GM19239 (cell line): ENCODE results near the gene CA6.
A peak's percentile ranks its signal among the peaks of the same experiment; 100 is the strongest.
"Not testable (repeated sequence)": the region's sequence is repeated elsewhere in the genome, so short reads cannot be mapped to it uniquely, and the experiment has no call there.

Experiments used
- DNase-seq: peaks from one replicate; pipeline ENCODE4 v3.0.0; 2011; ENCODE audit warnings: low spot score; ENCODE audit not compliant: insufficient read length
- FAIRE-seq: peaks from 2 replicates; lab custom pipeline; 2011; peaks lifted over from hg19 to GRCh38; lab: Jason Lieb, UNC

Gene CA6

DNA sequence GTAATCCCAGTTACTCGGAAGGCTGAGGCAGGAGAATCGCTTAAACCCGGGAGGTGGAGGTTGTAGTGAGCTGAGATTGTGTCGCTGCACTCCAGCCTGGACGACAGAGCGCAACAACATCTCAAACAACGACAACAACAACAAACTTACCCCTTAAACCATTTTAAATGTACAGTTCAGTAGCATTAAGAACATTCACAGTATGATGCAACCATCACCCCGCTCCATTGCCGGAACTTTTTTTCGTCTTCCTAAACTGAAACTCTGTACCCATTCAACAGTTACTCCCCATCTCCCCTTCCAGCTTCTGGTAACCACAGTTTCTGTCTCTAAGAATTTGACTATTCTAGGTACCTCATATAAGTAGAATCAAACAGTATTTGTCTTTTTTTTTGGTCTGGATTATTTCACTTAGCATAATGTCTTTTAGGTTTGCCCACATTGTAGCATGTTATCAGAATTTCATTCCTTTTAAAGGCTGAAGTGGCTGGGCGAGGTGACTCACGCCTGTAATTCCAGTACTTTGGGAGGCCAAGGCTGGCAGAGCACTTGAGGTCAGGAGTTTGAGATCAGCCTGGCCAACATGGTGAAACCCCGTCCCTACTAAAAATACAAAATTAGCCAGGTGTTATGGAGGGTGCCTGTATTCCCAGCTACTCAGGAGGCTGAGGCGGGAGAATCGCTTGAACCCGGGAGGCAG, 19.6 kb downstream of the CA6 start:
- no peak for FAIRE-seq
- no peak for DNase-seq

DNA sequence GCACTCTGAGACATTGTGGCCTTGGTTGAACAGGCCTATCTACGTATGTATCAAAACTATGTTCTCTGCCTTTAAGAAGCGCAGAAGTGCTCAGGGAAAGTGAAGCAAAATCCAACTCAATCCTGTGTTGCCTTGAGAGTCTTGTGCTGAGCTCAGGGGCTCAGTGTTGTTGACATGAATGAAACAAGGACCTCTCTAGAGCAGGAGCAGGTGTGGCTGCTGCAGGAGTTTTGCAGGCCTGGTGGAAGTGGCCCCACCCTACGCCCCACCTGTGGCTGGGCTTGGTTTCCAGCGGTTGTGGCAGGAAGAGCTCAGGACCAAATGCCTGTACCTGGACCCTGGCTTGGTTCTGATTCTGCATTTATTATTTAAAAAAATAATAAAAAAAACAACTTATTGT, 20.9 kb downstream of the CA6 start:
- DNase-seq (no peak), FAIRE-seq (no peak)

DNA sequence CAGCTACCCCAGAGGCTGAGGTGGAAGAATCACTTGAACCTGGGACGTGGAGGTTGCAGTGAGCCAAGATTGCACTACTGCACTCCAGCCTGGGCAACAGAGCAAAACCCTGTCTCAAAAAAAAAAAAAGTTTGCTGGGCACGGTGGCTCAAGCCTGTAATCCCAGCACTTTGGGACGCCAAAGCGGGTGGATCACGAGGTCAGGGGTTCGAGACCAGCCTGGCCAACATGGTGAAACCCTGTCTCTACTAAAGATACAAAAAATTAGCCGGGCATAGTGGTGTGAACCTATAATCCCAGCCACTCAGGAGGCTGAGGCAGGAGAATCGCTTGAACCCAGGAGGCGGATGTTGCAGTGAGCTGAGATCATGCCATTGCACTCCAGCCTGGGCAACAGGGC, 23.2 kb downstream of the CA6 start:
- not testable (repeated sequence) for DNase-seq, FAIRE-seq

DNA sequence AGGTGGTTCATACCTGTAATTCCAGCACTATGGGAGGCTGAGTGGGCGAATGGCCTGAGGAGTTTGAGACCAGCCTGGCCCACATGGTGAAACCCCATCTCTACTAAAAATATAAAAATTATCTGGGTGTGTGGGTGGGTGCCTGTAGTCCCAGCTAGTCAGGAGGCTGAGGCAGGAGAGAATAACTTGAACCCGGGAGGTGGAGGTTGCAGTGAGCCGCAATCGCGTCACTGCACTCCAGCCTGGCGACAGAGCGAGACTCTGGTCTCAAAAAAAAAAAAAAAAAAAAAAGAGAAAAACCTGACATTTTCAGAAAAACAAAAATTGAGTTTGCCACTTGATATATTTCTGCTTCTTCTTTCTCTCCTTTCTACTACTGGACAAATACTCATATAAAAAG, 24.3 kb downstream of the CA6 start:
- no peak for FAIRE-seq
- no peak for DNase-seq

DNA sequence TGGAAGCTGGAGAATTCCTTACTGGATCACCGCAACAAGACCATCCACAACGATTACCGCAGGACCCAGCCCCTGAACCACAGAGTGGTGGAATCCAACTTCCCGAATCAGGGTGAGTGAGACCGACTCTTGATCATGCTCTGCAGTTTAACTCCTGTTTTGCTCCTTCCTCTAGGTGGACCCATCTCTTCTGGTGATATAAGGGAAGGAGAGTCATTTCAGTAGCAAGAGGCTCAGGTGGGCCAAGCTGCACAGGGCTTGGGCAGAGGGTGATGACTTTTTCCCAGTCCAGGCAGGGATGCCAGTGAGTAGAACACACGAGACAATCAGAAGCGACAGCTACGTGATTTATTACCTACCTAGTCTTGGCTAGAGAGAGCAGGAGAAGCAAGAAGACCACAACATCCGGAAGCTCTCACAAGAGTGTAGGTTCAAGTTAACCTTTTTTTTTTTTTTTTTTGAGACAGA, 25.2 kb downstream of the CA6 start:
- peak; percentile 4 for FAIRE-seq
- peak; percentile 20 for DNase-seq

DNA sequence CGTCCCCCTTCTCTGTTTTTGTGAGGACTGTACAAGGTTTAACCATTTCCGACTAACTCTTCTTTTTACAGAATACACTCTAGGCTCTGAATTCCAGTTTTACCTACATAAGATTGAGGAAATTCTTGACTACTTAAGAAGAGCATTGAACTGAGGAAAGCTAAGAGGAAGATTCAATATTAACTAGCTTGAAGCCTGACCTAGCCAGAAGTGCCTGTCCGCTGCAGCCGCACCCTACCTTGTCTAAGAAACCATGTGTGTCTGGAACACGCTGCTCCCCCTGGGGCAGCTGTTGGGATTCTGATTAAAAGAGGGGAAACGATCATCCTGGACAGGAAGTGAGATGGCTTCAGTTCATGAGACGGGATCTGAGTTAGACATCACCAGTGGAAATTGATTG, 28.9 kb downstream of the CA6 start:
- FAIRE-seq, result no peak
- no peak for DNase-seq

DNA sequence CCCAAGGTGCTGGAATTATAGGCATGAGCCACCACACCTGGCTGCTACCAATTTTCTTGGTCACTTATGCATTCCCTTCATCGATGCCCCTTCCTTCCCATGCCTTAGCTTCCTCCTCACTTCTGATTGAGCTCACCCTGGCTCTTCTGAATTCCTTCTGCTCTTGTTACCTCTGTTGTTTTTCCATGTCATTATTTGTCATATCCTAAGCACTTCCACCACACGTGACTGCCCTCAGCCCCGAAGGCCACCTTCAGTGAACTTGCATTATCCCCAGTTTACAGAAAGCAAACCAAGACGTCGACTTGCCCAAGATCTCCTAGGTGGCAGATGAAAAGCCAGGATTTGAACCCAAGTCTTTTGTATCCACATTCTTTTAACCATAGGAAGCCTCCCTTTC, 30.7 kb downstream of the CA6 start:
- no peak for FAIRE-seq
- DNase-seq, result no peak

DNA sequence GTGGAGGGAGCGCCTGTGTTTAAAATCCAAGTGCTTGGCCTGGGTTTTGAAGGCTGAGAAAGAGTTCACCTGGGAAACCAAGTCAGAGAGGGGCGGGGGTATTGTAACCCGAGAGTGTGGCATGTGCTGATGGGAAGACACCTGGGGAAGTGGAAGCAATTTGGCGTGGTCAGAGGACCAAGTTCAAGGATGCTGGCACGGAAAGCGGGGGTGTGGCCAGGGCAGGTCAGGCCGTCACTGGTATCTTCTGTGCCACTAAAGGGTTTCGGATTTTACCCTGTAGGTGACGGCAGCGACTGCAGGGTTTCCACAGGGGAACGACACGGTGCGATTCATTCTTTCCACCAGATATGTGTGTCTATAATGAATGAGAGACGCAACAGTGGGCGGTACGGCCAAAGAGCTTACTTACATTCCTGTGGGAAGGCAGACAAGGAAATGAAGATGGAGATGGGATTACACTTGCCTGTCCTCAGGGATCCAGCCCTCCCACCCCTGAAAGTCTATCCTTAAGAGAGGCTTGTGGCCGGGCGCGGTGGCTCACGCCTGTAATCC, 31.3 kb downstream of the CA6 start:
- DNase-seq (no peak), FAIRE-seq (no peak)

DNA sequence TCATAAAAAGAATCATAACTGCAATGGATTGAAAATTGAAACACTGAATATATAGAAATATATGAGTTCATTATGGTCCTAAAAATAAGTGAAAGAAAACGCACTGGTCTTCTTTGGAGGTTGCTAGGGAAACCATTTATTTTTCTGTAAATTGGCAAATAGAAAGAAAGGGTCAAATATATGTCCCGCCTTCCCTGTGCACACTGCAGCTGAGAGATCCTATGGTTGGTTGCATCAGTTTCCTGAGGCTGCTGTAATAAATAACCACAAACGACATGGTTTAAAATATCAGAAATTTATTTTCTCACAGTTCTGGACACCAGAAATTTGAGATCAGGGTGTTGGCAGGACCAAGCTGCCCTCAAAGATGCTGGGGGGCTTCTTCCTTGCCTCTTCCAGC, 35.0 kb downstream of the CA6 start:
- FAIRE-seq (no peak), DNase-seq (no peak)

DNA sequence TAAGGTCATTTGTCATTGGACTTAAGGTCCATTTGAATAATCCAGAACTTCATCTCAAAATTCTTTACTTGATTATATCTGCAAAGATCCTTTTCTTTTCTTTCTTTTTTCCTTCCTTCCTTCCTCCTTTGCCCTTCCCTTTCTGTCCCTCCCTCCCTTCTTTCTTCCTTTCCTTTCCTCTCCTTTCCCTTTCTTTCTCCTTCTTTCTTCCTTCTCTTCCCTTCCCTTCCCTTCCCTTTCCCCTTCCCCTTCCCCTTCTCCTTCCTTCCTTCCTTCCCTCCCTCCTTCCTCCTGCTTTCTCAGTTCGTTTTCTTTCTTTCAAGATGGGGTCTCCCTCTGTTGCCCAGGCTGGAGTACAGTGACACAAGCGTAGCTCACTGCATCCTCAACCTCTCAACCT, 35.5 kb downstream of the CA6 start:
- DNase-seq (no peak), FAIRE-seq (no peak)

DNA sequence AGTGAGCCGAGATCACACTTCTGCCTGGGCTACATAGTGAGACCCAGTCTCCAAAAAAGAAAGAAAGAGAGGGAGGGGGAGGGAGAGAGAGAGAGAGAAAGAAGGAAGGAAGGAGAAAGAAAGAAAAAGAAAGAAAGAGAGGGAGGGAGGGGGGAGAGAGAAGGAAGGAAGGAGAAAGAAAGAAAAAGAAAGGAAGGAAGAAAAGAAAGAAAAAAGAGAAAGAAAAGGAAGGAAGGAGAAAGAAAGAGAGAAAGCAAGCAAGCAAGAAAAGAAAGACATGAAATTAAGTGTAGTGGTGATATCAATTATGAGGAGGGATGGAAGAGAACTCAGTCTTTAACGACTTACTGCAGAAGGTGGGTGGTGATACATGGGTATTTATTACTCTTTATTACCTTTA, 38.5 kb downstream of the CA6 start:
- FAIRE-seq, result no peak

DNA sequence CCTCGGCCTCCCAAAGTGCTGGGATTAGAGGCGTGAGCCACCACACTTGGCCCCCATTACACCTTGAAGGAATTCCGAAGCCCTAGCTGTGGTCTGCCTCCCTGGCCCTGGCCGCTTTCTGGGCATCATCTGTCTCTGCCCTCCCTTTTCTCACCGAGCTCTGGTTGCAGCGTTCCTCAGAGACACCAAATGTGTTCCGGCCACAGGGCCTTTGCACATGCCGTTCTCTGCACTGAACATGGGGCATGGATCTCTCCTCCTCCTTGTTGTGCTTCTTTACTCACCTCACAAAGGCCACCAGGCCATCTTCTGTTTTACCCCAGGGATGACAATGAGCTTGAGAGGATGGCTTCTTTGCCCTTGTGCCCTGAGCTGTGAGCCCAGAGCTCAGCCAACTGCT, 39.3 kb downstream of the CA6 start:
- no peak for DNase-seq
- FAIRE-seq, result no peak

More for the DNA sequence above, 38.5 kb downstream of the CA6 start:
- no peak for DNase-seq

DNA sequence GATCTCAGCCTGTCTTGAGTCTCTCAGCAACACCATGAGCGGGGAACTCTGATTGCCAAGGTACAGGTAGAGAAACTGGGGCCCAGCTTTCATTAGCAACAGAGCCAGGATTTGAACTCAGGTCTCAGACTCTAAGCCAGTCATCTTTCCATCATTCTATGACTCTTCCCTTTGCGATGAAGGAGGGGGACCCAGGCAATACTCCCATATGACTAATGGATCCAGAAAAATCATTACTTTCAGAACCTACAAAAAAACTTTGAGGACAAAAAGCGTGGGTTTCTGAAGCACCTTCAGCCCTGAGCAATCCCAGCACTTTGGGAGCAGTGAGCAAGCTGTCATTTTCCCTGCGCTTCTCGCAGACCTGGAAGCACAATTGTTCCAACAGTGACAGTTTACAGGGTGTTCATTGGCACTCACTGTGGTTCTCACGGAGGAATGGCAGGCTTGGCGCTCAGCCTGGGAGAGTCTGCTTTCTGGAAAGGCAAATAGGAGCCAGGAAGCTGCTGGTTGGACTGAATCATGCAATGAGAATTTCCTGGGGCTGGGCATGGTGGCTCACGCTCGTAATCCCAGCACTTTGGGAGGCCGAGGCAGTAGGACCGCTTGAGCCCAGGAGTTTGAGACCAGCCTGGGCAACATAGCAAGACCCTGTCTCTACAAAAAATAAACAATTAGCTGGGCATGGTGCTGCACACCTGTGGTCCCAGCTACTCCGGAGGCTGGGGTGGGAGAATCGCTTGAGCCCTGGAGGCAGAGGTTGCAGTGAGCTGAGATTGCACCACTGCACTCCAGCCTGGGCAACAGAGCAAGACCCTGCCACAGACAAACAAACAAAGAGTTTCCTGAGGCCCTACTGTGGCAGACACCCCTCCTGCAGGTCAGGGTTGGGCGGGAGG, 40.5 kb downstream of the CA6 start:
- no peak for DNase-seq
- no peak for FAIRE-seq

DNA sequence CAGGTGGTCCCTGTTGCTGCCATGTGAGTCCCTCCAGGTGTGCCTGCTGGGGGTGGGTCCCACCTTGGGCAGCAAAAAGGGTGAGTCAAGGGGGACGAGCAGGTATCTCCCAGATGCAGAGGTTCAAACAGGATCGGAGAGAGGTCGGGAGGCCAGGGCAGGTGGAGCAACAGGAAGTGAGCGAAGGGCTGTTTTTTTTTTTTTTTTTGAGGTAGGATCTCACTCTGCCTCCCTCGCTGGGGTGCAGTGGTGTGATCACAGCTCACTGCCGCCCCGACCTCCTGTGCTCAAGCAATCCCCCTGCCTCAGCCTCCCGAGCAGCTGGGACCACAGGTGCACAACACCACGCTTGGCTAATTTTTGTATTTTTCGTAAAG, 41.1 kb downstream of the CA6 start:
- FAIRE-seq (no peak), DNase-seq (no peak)

DNA sequence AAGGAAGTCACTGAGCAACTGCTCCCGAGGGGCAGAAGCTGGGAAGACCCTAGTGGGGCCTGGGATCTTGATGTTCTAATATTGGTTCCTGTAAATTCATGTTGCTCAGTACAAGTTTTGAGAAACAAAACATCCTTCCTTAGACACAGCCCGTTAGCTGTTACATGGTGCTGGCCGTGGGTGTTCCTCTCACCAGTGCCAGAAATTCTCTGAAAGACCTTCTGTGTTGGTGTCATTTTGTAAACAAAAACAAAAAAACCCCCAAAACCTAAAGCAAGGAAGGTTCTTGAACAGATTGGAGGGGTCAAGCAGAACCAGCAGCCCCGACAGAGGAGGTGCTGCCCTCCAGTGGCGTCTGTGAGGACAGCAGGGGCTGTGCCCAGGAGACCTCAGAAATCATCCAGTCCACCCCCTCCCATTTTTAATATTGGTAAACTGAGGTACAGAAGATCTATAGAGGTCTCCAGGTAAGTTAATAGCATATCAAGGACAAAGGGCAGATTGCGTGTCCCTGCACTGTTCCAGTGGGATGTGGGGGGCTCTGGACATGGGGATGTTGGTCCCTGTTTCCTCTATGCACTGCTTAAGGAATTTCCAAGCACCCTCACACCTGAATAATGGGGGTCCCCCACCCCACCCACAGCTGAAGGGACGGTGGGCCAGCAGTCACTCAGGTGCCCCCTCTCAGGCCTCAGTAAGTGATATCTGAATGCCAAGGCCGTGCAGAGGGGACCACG, 42.4 kb downstream of the CA6 start:
- peak; percentile 87 for FAIRE-seq
- peak; percentile 58 for DNase-seq

DNA sequence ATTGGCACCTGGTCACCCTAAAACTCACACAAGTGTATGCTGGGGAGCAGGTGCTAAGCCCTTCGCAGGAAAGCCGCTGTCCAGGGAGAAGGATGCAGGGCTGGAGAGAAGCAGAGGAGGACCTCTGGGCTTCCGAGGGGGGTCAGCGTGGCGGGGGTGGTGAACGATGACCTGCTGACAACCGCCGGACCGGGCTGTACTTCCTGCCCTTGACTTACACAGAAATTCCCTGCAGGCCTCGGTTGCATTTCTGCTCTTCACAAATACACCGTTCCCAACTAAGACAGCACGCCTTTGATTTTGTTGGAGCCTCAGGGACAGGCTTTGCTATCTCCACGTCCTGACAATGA, 42.9 kb downstream of the CA6 start:
- DNase-seq (no peak), FAIRE-seq (no peak)

DNA sequence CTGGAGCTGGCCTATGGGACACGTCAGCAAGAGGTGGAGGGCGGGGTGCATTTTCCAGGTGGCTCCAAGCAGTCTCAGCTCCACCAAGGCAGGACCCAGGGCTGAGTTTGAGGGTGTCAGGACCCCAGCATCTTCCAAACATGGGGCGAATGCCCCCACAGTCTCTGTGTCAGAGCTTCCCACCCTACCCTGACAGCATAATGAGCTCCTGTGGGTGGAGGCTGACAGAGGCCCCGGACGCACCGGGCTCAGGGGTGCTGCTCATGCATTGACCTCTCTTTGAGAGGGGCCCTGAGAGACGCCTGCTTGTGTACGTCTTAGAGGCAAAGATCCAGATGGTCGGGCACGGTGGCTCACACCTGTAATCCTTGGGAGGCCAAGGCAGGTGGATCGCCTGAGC, 43.4 kb downstream of the CA6 start:
- FAIRE-seq (no peak), DNase-seq (no peak)

DNA sequence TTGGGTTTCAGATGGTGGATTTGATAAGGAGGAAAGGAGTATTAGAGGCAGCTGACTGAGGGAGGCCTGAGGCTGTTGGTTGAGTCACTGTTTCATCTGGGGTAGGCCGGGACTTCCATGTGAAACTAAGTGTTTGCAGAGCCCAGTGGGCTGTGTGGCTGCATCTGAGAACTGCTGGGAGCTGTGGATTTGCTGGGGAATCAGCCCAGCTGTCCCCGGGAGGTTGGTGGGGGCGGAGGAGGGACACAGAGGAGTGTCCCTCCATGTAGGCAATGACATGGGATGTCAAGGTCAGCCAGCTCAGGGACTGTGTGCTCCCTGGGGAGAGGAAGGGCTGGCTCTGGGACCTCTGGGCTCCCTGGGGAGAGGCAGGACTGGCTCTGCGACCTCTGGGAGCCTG, 44.2 kb downstream of the CA6 start:
- DNase-seq (no peak), FAIRE-seq (no peak)

DNA sequence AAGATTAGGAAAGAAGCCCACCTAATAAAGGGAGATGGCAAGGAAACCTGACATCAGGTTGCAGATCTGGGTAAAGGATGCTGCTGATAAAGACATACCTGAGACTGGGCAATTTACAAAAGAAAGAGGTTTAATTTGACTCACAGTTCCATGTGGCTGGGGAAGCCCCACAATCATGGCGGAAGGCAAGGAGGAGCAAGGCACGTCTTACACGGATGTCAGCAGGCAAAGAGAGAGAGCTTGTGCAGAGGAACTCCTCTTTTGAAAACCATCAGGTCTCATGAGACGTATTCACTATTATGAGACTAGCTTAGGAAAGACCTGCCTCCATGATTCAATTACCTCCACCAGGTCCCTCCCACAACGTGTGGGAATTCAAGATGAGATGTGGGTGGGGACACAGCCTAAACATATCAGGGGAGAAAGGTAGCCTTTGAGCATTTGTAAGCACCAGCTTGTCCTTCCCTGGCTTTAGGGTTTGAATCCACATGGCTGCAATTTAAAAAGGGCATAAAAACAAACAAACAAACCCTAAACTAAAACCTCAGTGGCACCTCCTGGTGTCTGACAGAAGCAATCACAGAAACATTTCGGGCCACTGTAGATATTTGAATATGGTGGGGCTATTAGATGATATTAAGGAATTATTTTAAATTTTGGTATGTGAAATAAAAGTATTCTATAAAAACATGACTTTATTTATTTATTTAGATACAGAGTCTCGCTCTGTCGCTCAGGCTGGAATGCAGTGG, 47.4 kb downstream of the CA6 start:
- no peak for DNase-seq
- FAIRE-seq, result no peak
